ENCODE measurements around the gene GDF11. TPM values are rescaled to one million over a fixed set of nuclear protein-coding genes. Genes with fewer than 3 reads are reported as not detected.
"Not testable (repeated sequence)": the region's sequence is repeated elsewhere in the genome, so short reads cannot be mapped to it uniquely, and the experiment has no call there.

The GDF11 gene
- total and polyA plus RNA-seq, 2 donors from 2014 or later, result 3.4 to 6.2 TPM

- H3K4me1 ChIP-seq (ENCODE audit: control insufficient read depth in 2 of 3, insufficient read depth in 2 of 3, low read depth in 1 of 3, low read length in 3 of 3), result peaks cover 0 to 2% (median 0%) of the 10 kb centered on the region in 3 donors
- no peaks in the 10 kb centered on the region for H3K27me3 ChIP-seq (ENCODE audit: control insufficient read depth, insufficient read depth, low read length)
- DNase-seq (no peak), FAIRE-seq (no peak)
- H3K27ac ChIP-seq (ENCODE audit: low read depth in 2 of 2, low read length in 2 of 2), result no peak overlapping the region
- intact Hi-C loops (cut with DNase I), result no loop called here
- TF ChIP-seq CTCF (IDR thresholded peaks at IDR 0.05; ENCODE audit: borderline replicate concordance, extremely low read depth, insufficient read depth), result no peak
- H3K4me3 ChIP-seq (ENCODE audit: low read length in 3 of 3), result no peak overlapping the region
- peaks cover 11 to 19% (median 12%) of the 10 kb centered on the region in 3 donors for H3K36me3 ChIP-seq (ENCODE audit: control insufficient read depth in 2 of 3, insufficient read depth in 3 of 3, low read length in 3 of 3)
- no peaks in the 10 kb centered on the region for H3K9me3 ChIP-seq (ENCODE audit: control insufficient read depth in 2 of 3, insufficient read depth in 1 of 3, low read length in 3 of 3)
- no peak overlapping the region for H3K9ac ChIP-seq (ENCODE audit: low read length in 3 of 3)
Observed at GRCh38 chr12:55757701-55758100, 14.8 kb downstream of the GDF11 start.

GRCh38 chr12:55758575-55758974 lies 15.7 kb downstream of the GDF11 start:
- not testable (repeated sequence) for FAIRE-seq

GRCh38 chr12:55760663-55761062 lies 17.7 kb downstream of the GDF11 start:
- H3K9me3 ChIP-seq (ENCODE audit: control insufficient read depth in 2 of 3, insufficient read depth in 1 of 3, low read length in 3 of 3), result no peaks in the 10 kb centered on the region
- no peak overlapping the region for H3K27ac ChIP-seq (ENCODE audit: low read depth in 2 of 2, low read length in 2 of 2)
- intact Hi-C loops (cut with DNase I), result no loop called here
- no peak overlapping the region for H3K9ac ChIP-seq (ENCODE audit: low read length in 3 of 3)
- H3K36me3 ChIP-seq (ENCODE audit: control insufficient read depth in 2 of 3, insufficient read depth in 3 of 3, low read length in 3 of 3), result peaks cover 5 to 17% (median 12%) of the 10 kb centered on the region in 3 donors
- TF ChIP-seq CTCF (IDR thresholded peaks at IDR 0.05; ENCODE audit: borderline replicate concordance, extremely low read depth, insufficient read depth), result no peak
- FAIRE-seq (no peak), DNase-seq (no peak)
- H3K4me3 ChIP-seq (ENCODE audit: low read length in 3 of 3), result no peak overlapping the region
- H3K27me3 ChIP-seq (ENCODE audit: control insufficient read depth, insufficient read depth, low read length), result no peaks in the 10 kb centered on the region
- peaks cover 0 to 2% (median 0%) of the 10 kb centered on the region in 3 donors for H3K4me1 ChIP-seq (ENCODE audit: control insufficient read depth in 2 of 3, insufficient read depth in 2 of 3, low read depth in 1 of 3, low read length in 3 of 3)

More at GRCh38 chr12:55758575-55758974, 15.7 kb downstream of the GDF11 start:
- H3K4me1 ChIP-seq (ENCODE audit: control insufficient read depth in 2 of 3, insufficient read depth in 2 of 3, low read depth in 1 of 3, low read length in 3 of 3); intact Hi-C loops (cut with DNase I); H3K9ac ChIP-seq (ENCODE audit: low read length in 3 of 3); H3K27me3 ChIP-seq (ENCODE audit: control insufficient read depth, insufficient read depth, low read length); H3K27ac ChIP-seq (ENCODE audit: low read depth in 2 of 2, low read length in 2 of 2); DNase-seq; H3K4me3 ChIP-seq (ENCODE audit: low read length in 3 of 3); H3K9me3 ChIP-seq (ENCODE audit: control insufficient read depth in 2 of 3, insufficient read depth in 1 of 3, low read length in 3 of 3): not testable (repeated sequence)
- H3K36me3 ChIP-seq (ENCODE audit: control insufficient read depth in 2 of 3, insufficient read depth in 3 of 3, low read length in 3 of 3), result peaks cover 9 to 17% (median 12%) of the 10 kb centered on the region in 3 donors

GRCh38 chr12:55762646-55763045 lies 19.7 kb downstream of the GDF11 start:
- Histone ChIP-seq H3K9me3 (ENCODE audit: control insufficient read depth in 2 of 3, insufficient read depth in 1 of 3, low read length in 3 of 3) (no peaks in the 10 kb centered on the region), H3K9ac (ENCODE audit: low read length in 3 of 3) (no peak overlapping the region), H3K4me1 (ENCODE audit: control insufficient read depth in 2 of 3, insufficient read depth in 2 of 3, low read depth in 1 of 3, low read length in 3 of 3) (peaks cover 0 to 6% (median 4%) of the 10 kb centered on the region in 3 donors), H3K27me3 (ENCODE audit: control insufficient read depth, insufficient read depth, low read length) (no peaks in the 10 kb centered on the region), H3K4me3 (ENCODE audit: low read length in 3 of 3) (no peak overlapping the region), H3K27ac (ENCODE audit: low read depth in 2 of 2, low read length in 2 of 2) (no peak overlapping the region), H3K36me3 (ENCODE audit: control insufficient read depth in 2 of 3, insufficient read depth in 3 of 3, low read length in 3 of 3) (peaks cover 2 to 6% (median 5%) of the 10 kb centered on the region in 3 donors)
- intact Hi-C loops (cut with DNase I), result no loop called here
- DNase-seq, result no peak
- no peak for TF ChIP-seq CTCF (IDR thresholded peaks at IDR 0.05; ENCODE audit: borderline replicate concordance, extremely low read depth, insufficient read depth)
- no peak for FAIRE-seq

Data from kidney (tissue), 14 donors.